Natural killer cell (primary cell): ENCODE results near the gene EHBP1L1. TPM values are rescaled to one million over a fixed set of nuclear protein-coding genes. Genes with fewer than 3 reads are reported as not detected.

ENCODE experiments used
- ATAC-seq, 3 donors: fragments of 150-1000 bp in 2 of 3; fragments of 200-7000 bp in 1 of 3; cut with Tn5 transposase; 1 replicate in 1 of 3; 2 replicates in 2 of 3; pipeline ENCODE4 v1.10.0; 2021; ENCODE audit warnings: mild to moderate bottlenecking in 2 of 3, moderate library complexity in 2 of 3
- DNase-seq, 2 donors: peaks; one replicate each; pipeline versions ENCODE4 v3.0.0 to v3.0.0-alpha.2; 2013 to 2021; ENCODE audit warnings: mixed read lengths in 1 of 2
- H3K27ac ChIP-seq: one replicate; pipeline ENCODE4 v1.5.1; 2013; ENCODE audit warnings: mild to moderate bottlenecking, low read length
- H3K27me3 ChIP-seq: one replicate; pipeline ENCODE4 v1.6.1; 2013; ENCODE audit warnings: low read length; ENCODE audit not compliant: control insufficient read depth, insufficient read depth
- H3K36me3 ChIP-seq: one replicate; pipeline ENCODE4 v1.6.1; 2013; ENCODE audit warnings: low read length; ENCODE audit not compliant: control insufficient read depth, insufficient read depth
- H3K4me1 ChIP-seq: one replicate; pipeline ENCODE4 v1.6.1; 2013; ENCODE audit warnings: low read length; ENCODE audit not compliant: control insufficient read depth, insufficient read depth
- H3K4me3 ChIP-seq: one replicate; pipeline ENCODE4 v1.5.1; 2013; ENCODE audit warnings: low read length
- H3K9me3 ChIP-seq: one replicate; pipeline ENCODE4 v1.6.1; 2013; ENCODE audit warnings: low read length; ENCODE audit not compliant: control insufficient read depth, insufficient read depth
- H3K27ac Mint-ChIP-seq, 2 donors: one replicate each; pipeline ENCODE4 v1.8.0; 2022; ENCODE audit warnings: mild to moderate bottlenecking in 2 of 2, mixed read lengths in 2 of 2, moderate library complexity in 1 of 2
- H3K27me3 Mint-ChIP-seq, 2 donors: one replicate each; pipeline ENCODE4 v1.8.0; 2022; ENCODE audit warnings: low read depth in 2 of 2, mixed read lengths in 2 of 2
- H3K36me3 Mint-ChIP-seq: one replicate; pipeline ENCODE4 v1.8.0; 2022; ENCODE audit warnings: mixed read lengths
- H3K4me1 Mint-ChIP-seq, 2 donors: one replicate each; pipeline ENCODE4 v1.8.0; 2022; ENCODE audit warnings: mixed read lengths in 2 of 2
- H3K4me3 Mint-ChIP-seq: one replicate; pipeline ENCODE4 v1.8.0; 2022; ENCODE audit warnings: mild to moderate bottlenecking, moderate library complexity, mixed read lengths
- H3K9me3 Mint-ChIP-seq, 2 donors: one replicate each; pipeline ENCODE4 v1.8.0; 2022; ENCODE audit warnings: mixed read lengths in 2 of 2
- CTCF ChIP-seq: fragments of 200-600 bp; IDR thresholded peaks from one replicate; pipeline ENCODE4 v1.8.0; 2022; ENCODE audit warnings: antibody characterized with exemption
- WGBS: methylation state at CpG from one replicate; pipeline ENCODE4 v1.1.7; 2013; ENCODE audit warnings: missing lambda C conversion rate; ENCODE audit not compliant: insufficient coverage; 5-methylcytosine and 5-hydroxymethylcytosine counted together
- intact Hi-C: fragments of 100-400 bp; cut with micrococcal nuclease; formaldehyde crosslinking; loops from one replicate; pipeline ENCODE4 v1.14.2; 2022
- total RNA-seq, 4 donors: library from RNA; stranded (reverse); fragments of 120-200 nt in 1 of 4; gene quantifications; one replicate each; pipeline versions ENCODE4 v1.2.3 to v1.2.4, GENCODE V29; 2013 to 2022

EHBP1L1 gene
- total RNA-seq, 3 donors from 2014 or later (not counting 1 experiment from before 2014, with no cell fraction given), result 129 to 137 (median 135) TPM

- Histone ChIP-seq H3K9me3 (no peaks in the 10 kb centered on the region), H3K27ac (no peak overlapping the region), H3K36me3 (peaks cover 10% of the 10 kb centered on the region), H3K27me3 (no peaks in the 10 kb centered on the region), H3K4me1 (peaks cover 73% of the 10 kb centered on the region), H3K4me3 (no peak overlapping the region)
- no peaks in the 10 kb centered on the region for H3K36me3 Mint-ChIP-seq
- peak overlapping the region; percentile 28 for H3K4me3 Mint-ChIP-seq
- peak; percentile 52 to 80 for DNase-seq
- no peaks in the 10 kb centered on the region for H3K27me3 Mint-ChIP-seq
- intact Hi-C loops, result no loop called here
- H3K27ac Mint-ChIP-seq, result peak overlapping the region; percentile 60 to 64
- 53% methylated on average over 17 of the region's 17 CpGs for WGBS
- peaks cover 46 to 63% of the 10 kb centered on the region in 2 donors for H3K4me1 Mint-ChIP-seq
- no peaks in the 10 kb centered on the region for H3K9me3 Mint-ChIP-seq
- peak; percentile 44 to 64 (median 50) for ATAC-seq
- TF ChIP-seq CTCF, result peak; percentile 20
Measured at GRCh38 chr11:65551572-65552387, 24.1 kb upstream of the EHBP1L1 start.

GRCh38 chr11:65552388-65552951 lies 23.4 kb upstream of the EHBP1L1 start:
- H3K9me3 Mint-ChIP-seq, result no peaks in the 10 kb centered on the region
- 82% methylated on average over 9 of the region's 9 CpGs for WGBS

GRCh38 chr11:65553301-65554001 lies 22.4 kb upstream of the EHBP1L1 start:
- intact Hi-C loops, result no loop called here
- no peaks in the 10 kb centered on the region for H3K9me3 ChIP-seq
- H3K4me1 Mint-ChIP-seq, result peaks cover 39 to 62% of the 10 kb centered on the region in 2 donors
- H3K36me3 Mint-ChIP-seq, result no peaks in the 10 kb centered on the region
- H3K4me3 Mint-ChIP-seq, result peak overlapping the region; percentile 42
- 43% methylated on average over 37 of the region's 37 CpGs for WGBS
- no peak overlapping the region for H3K4me3 ChIP-seq
- H3K27me3 Mint-ChIP-seq, result no peaks in the 10 kb centered on the region
- TF ChIP-seq CTCF, result no peak
- H3K4me1 ChIP-seq, result peaks cover 65% of the 10 kb centered on the region
- DNase-seq (peak in 1 of 2 donors; percentile 87), ATAC-seq (peak; percentile 48 to 75 (median 54))
- no peaks in the 10 kb centered on the region for H3K27me3 ChIP-seq
- H3K27ac ChIP-seq, result peak overlapping the region; percentile 12
- peaks cover 10% of the 10 kb centered on the region for H3K36me3 ChIP-seq
- peak overlapping the region in 1 of 2 donors; percentile 38 for H3K27ac Mint-ChIP-seq
- H3K9me3 Mint-ChIP-seq, result no peaks in the 10 kb centered on the region

More at GRCh38 chr11:65552388-65552951, 23.4 kb upstream of the EHBP1L1 start:
- DNase-seq (peak in 1 of 2 donors; percentile 33), ATAC-seq (no peak)
- Mint-ChIP-seq H3K4me3 (peak overlapping the region; percentile 28), H3K36me3 (no peaks in the 10 kb centered on the region), H3K27ac (peak overlapping the region; percentile 60 to 64), H3K4me1 (peaks cover 46 to 68% of the 10 kb centered on the region in 2 donors), H3K27me3 (no peaks in the 10 kb centered on the region)
- H3K36me3 ChIP-seq, result peaks cover 10% of the 10 kb centered on the region
- H3K9me3 ChIP-seq, result no peaks in the 10 kb centered on the region
- no peak overlapping the region for H3K4me3 ChIP-seq
- no peaks in the 10 kb centered on the region for H3K27me3 ChIP-seq
- no peak for TF ChIP-seq CTCF
- intact Hi-C loops, result no loop called here
- no peak overlapping the region for H3K27ac ChIP-seq
- peaks cover 73% of the 10 kb centered on the region for H3K4me1 ChIP-seq
